ENCODE results near the gene DNLZ. TPM values are rescaled to one million over a fixed set of nuclear protein-coding genes. Genes with fewer than 3 reads are reported as not detected.

Gene DNLZ
- total and polyA plus RNA-seq, 10 of the 15 experiments (the other 5 are each of a cell fraction or from before 2014, with no cell fraction given): 0.66 to 29.7 (median 14.7) TPM; not detected in 1

GRCh38 chr9:136343884-136344269 is 19.7 kb downstream of the DNLZ start:
- ChIA-PET POLR2A (interaction anchor here (0.6 kb wide), 1 partner anchor 215 kb away, joined by 3 read pairs; no protein-coding TSS in a partner anchor), RAD21 (ENCODE audit: unreplicated experiment) (no interaction called here), SMC1A (ENCODE audit: uncharacterized antibody, unreplicated experiment) (no interaction called here), CTCF (no interaction called here)
- Histone ChIP-seq H3K4me3 (no peak overlapping the region), H3K27ac (ENCODE audit: control insufficient read depth, insufficient read depth) (no peak overlapping the region), H4K20me1 (ENCODE audit: control insufficient read depth, insufficient read depth) (no peaks in the 10 kb centered on the region), H3K79me2 (ENCODE audit: control insufficient read depth, insufficient read depth, low read length) (no peaks in the 10 kb centered on the region), H3K27me3 (replicated peaks in 1 of 2; ENCODE audit: control insufficient read depth in 2 of 2, insufficient read depth in 2 of 2, low read length in 1 of 2) (no peaks in the 10 kb centered on the region; a peak in 1 of 4 replicates), H3K9ac (ENCODE audit: control insufficient read depth, insufficient read depth, low read length) (no peak overlapping the region), H3K36me3 (ENCODE audit: control insufficient read depth in 2 of 2, insufficient read depth in 2 of 2, low read length in 1 of 2) (no peaks in the 10 kb centered on the region), H3K9me3 (replicated peaks; ENCODE audit: control insufficient read depth, insufficient read depth, low read length) (no peaks in the 10 kb centered on the region), H3K4me2 (ENCODE audit: control insufficient read depth, insufficient read depth) (no peak overlapping the region), H2AFZ (ENCODE audit: control insufficient read depth, low read depth, low read length) (no peak overlapping the region), H3K4me1 (ENCODE audit: control insufficient read depth, insufficient read depth, low read length) (no peaks in the 10 kb centered on the region)
- no TSS peak for BruUV-seq (replicated peaks)
- DNase-seq (ENCODE audit: low read depth, low spot score) (no peak), ATAC-seq (no peak), FAIRE-seq (no peak)
- WGBS (ENCODE audit: insufficient coverage, insufficient replicate concordance, low lambda C conversion rate, missing lambda C conversion rate): 64% methylated on average over 6 of the region's 24 CpGs
- TF ChIP-seq SP1 (IDR thresholded peaks at IDR 0.05; ENCODE audit: low read depth, low read length): no peak
- TF ChIP-seq ZNF207 (IDR thresholded peaks at IDR 0.05; ENCODE audit: borderline replicate concordance): no peak
- TF ChIP-seq GABPA (IDR thresholded peaks at IDR 0.05; ENCODE audit: low read depth): no peak
- TF ChIP-seq TARDBP (IDR thresholded peaks at IDR 0.05; ENCODE audit: borderline replicate concordance): no peak
- TF ChIP-seq KDM1A (IDR thresholded peaks at IDR 0.05; ENCODE audit: borderline replicate concordance): no peak
- no peak for TF ChIP-seq SMAD5 (IDR thresholded peaks at IDR 0.05; ENCODE audit: low read depth)
- no peak for TF ChIP-seq CUX1 (IDR thresholded peaks at IDR 0.05; ENCODE audit: insufficient replicate concordance, low read depth, low read length)
- no peak for TF ChIP-seq STAT3 (IDR thresholded peaks at IDR 0.05; ENCODE audit: low read depth, low read length)
- TF ChIP-seq ZBTB4 (CRISPR knock-in tag; IDR thresholded peaks at IDR 0.05): no peak
- TF ChIP-seq CHD4 (IDR thresholded peaks at IDR 0.05): no peak
- TF ChIP-seq NBN (IDR thresholded peaks at IDR 0.05): no peak
- no peak for TF ChIP-seq BCL3 (IDR thresholded peaks at IDR 0.05; ENCODE audit: borderline replicate concordance, insufficient read depth, low read depth, low read length, poor library complexity, severe bottlenecking)
- TF ChIP-seq RBBP5 (conservative IDR thresholded peaks at IDR 0.05): no peak
- TF ChIP-seq NRF1 (conservative IDR thresholded peaks at IDR 0.05; ENCODE audit: low read depth, low read length): no peak
- TF ChIP-seq SREBF1 (IDR thresholded peaks at IDR 0.05; ENCODE audit: low read length): no peak
- intact Hi-C loops (cut with micrococcal nuclease; ENCODE audit: unreplicated experiment) (no loop called here), in situ Hi-C loops (cut with MboI) (no loop called here)

All from GM12878 (cell line).